ENCODE results near the gene ZBTB7C. TPM values are rescaled to one million over a fixed set of nuclear protein-coding genes. Genes with fewer than 3 reads are reported as not detected.

Gene ZBTB7C
- total RNA-seq, 2 donors from 2014 or later: not detected

Other genes starting within 250 kb of the ZBTB7C start
- gene CTIF, start 129.6 kb upstream of the ZBTB7C start, total RNA-seq: 10 to 100 TPM in 1 of 2 donors, 1 to 10 TPM in 1; 8.4 to 13.0 TPM

All from natural killer cell treated with Interleukin-12 subunit alpha and Interleukin-12 subunit beta and Interleukin-15 and Interleukin-18, amount 100 ng/mL, for 72 hours (primary cell).